AG04450 (cell line): ENCODE data around the gene PISD. TPM values are rescaled to one million over a fixed set of nuclear protein-coding genes. Genes with fewer than 3 reads are reported as not detected.

Source experiments
- CTCF ChIA-PET: fragments of 300-600, 350-600 bp; formaldehyde crosslinking; extraction: SDS; loops from one replicate; lab custom pipeline; 2022; ENCODE audit warnings: antibody characterized with exemption, inconsistent platforms; lab: Charles Lee
- POLR2A ChIA-PET: fragments of 350-600 bp; formaldehyde crosslinking; extraction: SDS; loops from one replicate; lab custom pipeline; 2021; ENCODE audit warnings: antibody characterized with exemption, inconsistent platforms; lab: Yijun Ruan, JAX
- DNase-seq: peaks from one replicate; pipeline ENCODE4 v3.0.0-alpha.2; 2011; ENCODE audit warnings: low read depth, low spot score
- H3K27ac ChIP-seq: one replicate; pipeline ENCODE4 v1.5.1; 2012; ENCODE audit warnings: low read depth, low read length, control low read depth
- H3K27me3 ChIP-seq: one replicate; pipeline ENCODE4 v1.6.0; 2012; ENCODE audit warnings: low read length; ENCODE audit not compliant: control insufficient read depth, insufficient read depth
- H3K4me3 ChIP-seq: 2 replicates; pipeline ENCODE4 v1.5.1; 2011; ENCODE audit warnings: mild to moderate bottlenecking, low read depth, low read length, control low read depth
- H3K9me3 ChIP-seq: 2 replicates; pipeline ENCODE4 v1.5.1; 2012; ENCODE audit warnings: low read length; ENCODE audit not compliant: control insufficient read depth, insufficient read depth
- CTCF ChIP-seq: IDR thresholded peaks from 2 replicates; pipeline ENCODE4 v1.5.1; 2011; ENCODE audit warnings: low read depth, low read length, control low read depth, inconsistent platforms
- polyA plus RNA-seq: library from polyadenylated mRNA; depleted of rRNA; stranded (reverse); fragments of >200 nt; gene quantifications from 2 replicates; pipeline ENCODE4 v1.2.3, GENCODE V29; 2011

The PISD gene
- polyA plus RNA-seq, 1 experiment: 21.6 TPM

- CTCF ChIA-PET: interaction anchor here (1.0 to 1.5 kb wide), 2 partner anchors 67 kb away, joined by 4 read pairs; no protein-coding TSS in a partner anchor
- Histone ChIP-seq H3K27me3 (no peaks in the 10 kb centered on the region), H3K27ac (no peak overlapping the region), H3K4me3 (no peak overlapping the region), H3K9me3 (no peaks in the 10 kb centered on the region)
- DNase-seq: no peak
- POLR2A ChIA-PET: interaction anchor here (0.6 kb wide), 1 partner anchor 52 kb away, joined by 4 read pairs; no protein-coding TSS in a partner anchor
- no peak for TF ChIP-seq CTCF
Measured at GRCh38 chr22:31623592-31624304, 38.3 kb downstream of the PISD start.

GRCh38 chr22:31622980-31623379, 39.0 kb downstream of the PISD start:
- ChIA-PET POLR2A (no interaction called here), CTCF (interaction anchor here (1.0 kb wide), 1 partner anchor 66 kb away, joined by 4 read pairs; no protein-coding TSS in a partner anchor)
- no peak for TF ChIP-seq CTCF
- Histone ChIP-seq H3K27me3 (no peaks in the 10 kb centered on the region), H3K4me3 (no peak overlapping the region), H3K27ac (no peak overlapping the region), H3K9me3 (no peaks in the 10 kb centered on the region)
- no peak for DNase-seq

- no peak overlapping the region for H3K4me3 ChIP-seq
- H3K27me3 ChIP-seq: no peaks in the 10 kb centered on the region
- TF ChIP-seq CTCF: no peak
- H3K9me3 ChIP-seq: no peaks in the 10 kb centered on the region
- ChIA-PET CTCF (interaction anchor here (1.3 kb wide), 1 partner anchor 9 kb away, joined by 4 read pairs; no protein-coding TSS in a partner anchor), POLR2A (no interaction called here)
- H3K27ac ChIP-seq: no peak overlapping the region
- DNase-seq: no peak
Measured at GRCh38 chr22:31621507-31622124, 40.4 kb downstream of the PISD start.

- no peak for TF ChIP-seq CTCF
- H3K27ac ChIP-seq: no peak overlapping the region
- H3K4me3 ChIP-seq: no peak overlapping the region
- POLR2A ChIA-PET: interaction anchor here (1.2 kb wide), 1 partner anchor 10 kb away, joined by 5 read pairs; no protein-coding TSS in a partner anchor
- no peaks in the 10 kb centered on the region for H3K9me3 ChIP-seq
- CTCF ChIA-PET: interaction anchor here (1.3 to 1.6 kb wide), 2 partner anchors 10 to 65 kb away, joined by 4 to 6 read pairs; no protein-coding TSS in a partner anchor
- H3K27me3 ChIP-seq: no peaks in the 10 kb centered on the region
- DNase-seq: no peak
Measured at GRCh38 chr22:31620756-31621480, 41.1 kb downstream of the PISD start.
